GM10266 (cell line): ENCODE results near the gene CDYL2.

Experiments used
- DNase-seq: peaks from one replicate; pipeline ENCODE4 v3.0.0; 2012; ENCODE audit errors: extremely low spot score
- TF ChIP-seq, protein P1 (sequence below): IDR thresholded peaks from 2 replicates; pipeline ENCODE4 v1.5.1; 2012; ENCODE audit warnings: mild to moderate bottlenecking, low read depth; ENCODE audit not compliant: control insufficient read depth, insufficient read depth; ENCODE audit errors: missing control alignments

The CDYL2 gene, protein sequence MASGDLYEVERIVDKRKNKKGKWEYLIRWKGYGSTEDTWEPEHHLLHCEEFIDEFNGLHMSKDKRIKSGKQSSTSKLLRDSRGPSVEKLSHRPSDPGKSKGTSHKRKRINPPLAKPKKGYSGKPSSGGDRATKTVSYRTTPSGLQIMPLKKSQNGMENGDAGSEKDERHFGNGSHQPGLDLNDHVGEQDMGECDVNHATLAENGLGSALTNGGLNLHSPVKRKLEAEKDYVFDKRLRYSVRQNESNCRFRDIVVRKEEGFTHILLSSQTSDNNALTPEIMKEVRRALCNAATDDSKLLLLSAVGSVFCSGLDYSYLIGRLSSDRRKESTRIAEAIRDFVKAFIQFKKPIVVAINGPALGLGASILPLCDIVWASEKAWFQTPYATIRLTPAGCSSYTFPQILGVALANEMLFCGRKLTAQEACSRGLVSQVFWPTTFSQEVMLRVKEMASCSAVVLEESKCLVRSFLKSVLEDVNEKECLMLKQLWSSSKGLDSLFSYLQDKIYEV

DNA sequence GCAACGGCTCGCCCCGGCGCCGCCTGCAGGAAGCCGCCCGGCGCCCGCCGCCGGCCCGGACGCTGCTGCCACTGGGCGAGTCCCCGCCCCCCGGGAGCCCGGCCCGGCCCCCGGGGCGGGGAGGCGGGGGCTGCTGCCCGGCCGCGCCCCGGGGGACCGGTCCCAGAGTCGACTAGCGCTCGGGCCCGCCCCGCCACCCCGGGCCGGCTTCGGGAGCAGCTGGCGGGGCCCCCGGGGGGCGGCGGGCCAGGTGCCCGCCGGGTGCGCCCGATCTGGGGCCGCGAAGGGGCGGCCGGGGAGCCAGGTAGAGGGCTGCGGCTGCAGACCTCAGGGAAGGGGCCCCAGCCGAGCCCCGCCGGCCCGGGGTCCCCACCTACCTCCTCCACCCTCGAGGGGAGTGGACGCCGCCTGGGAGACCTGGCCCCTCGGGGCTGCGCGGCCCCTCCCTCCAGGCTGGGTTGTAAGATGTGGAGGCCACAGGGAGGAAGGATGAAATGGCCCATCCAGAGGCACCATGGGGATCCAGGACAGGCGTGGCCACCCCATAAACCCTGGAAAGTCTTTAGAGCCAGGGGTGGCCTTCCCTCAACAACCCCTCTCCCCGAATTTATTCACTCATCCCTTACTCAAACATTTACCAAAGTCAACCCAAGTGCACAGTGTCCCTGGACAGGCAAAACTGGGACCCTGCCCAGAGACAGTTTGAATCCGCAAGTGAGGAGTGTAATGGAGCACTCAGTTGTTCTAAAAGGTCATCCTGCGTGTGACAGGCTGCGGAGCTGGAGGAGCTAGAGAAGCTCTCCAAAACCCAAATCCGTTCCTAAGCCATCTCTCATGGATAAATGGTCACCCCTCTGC lies at the start of gene CDYL2:
Gene CDYL2, minus strand, starts transcription at position 73 of the 858 bp plus-strand sequence. CDS start 425 bp downstream, outside the sequence.
- peak; percentile 94 for DNase-seq
- TF ChIP-seq, protein P1, sequence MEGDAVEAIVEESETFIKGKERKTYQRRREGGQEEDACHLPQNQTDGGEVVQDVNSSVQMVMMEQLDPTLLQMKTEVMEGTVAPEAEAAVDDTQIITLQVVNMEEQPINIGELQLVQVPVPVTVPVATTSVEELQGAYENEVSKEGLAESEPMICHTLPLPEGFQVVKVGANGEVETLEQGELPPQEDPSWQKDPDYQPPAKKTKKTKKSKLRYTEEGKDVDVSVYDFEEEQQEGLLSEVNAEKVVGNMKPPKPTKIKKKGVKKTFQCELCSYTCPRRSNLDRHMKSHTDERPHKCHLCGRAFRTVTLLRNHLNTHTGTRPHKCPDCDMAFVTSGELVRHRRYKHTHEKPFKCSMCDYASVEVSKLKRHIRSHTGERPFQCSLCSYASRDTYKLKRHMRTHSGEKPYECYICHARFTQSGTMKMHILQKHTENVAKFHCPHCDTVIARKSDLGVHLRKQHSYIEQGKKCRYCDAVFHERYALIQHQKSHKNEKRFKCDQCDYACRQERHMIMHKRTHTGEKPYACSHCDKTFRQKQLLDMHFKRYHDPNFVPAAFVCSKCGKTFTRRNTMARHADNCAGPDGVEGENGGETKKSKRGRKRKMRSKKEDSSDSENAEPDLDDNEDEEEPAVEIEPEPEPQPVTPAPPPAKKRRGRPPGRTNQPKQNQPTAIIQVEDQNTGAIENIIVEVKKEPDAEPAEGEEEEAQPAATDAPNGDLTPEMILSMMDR: peak; percentile 25

DNA sequence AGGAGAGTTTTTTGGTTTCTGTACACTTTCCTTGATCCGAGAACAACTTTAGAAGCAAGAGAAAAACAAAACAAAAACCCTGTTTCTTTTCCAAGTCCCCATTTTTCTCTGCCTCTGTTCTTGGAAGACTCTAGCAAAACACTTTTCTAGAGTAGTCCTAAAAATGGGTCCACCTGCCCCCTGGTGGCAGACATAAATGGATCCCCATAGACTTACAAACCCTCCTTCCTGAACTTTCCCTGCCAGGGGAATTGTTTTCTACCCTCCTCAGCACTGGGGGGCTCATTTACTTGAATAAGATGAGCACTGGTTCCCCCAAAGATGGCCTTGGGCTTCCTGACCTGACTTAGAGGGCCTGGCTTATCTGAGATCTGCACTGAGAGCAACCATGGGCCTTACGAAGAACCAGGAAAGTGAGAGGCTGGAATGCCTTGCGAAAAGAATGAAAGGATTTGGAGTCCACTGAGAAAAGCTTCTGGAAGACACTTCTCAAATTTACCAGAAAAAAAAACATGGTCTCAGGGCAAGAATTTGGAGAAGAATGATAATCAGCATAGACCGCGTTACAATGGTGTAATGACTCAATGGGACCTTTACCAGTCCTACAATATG lies 48.0 kb upstream of the CDYL2 start:
- DNase-seq: peak; percentile 36
- TF ChIP-seq, protein P1: peak; percentile 41

DNA sequence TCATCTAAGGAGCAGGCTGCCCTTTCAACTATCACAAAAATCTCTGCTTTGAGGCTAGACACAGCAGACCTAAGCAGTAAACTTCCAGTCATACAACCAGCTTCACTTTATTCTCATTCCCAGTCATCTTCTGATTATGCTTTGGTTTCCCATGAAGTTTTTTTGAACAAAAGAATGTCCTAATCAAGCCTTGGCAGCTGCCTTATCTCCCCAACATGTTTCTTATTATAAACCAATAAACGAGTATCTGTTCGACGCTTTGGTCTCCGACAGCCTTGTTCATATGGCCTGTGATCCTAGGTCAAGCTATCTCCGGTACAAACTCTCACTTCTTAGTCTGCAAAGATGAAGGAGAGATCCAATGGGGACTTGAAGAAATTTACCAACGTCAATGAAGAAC lies 47.4 kb upstream of the CDYL2 start:
- TF ChIP-seq, protein P1: no peak
- no peak for DNase-seq

DNA sequence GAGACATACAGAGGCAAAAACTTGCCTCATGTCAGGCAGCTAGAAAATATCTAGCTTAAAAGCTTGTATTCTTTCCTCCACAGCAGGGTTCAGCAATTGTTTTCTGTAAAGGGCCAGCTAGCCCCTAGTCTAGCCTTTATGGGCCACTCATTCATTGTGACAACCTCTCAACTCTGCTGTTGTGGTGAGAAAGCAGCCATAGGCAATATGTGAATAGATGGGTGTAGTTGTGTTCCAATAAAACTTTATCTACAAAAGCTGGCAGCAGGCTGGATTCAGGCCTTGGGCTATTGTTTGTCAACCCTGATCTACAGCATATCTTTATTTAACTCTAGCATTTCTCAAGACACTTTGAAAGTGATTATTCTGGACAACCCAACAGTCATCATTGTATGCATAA lies 46.4 kb upstream of the CDYL2 start:
- DNase-seq: no peak
- TF ChIP-seq, protein P1: no peak

DNA sequence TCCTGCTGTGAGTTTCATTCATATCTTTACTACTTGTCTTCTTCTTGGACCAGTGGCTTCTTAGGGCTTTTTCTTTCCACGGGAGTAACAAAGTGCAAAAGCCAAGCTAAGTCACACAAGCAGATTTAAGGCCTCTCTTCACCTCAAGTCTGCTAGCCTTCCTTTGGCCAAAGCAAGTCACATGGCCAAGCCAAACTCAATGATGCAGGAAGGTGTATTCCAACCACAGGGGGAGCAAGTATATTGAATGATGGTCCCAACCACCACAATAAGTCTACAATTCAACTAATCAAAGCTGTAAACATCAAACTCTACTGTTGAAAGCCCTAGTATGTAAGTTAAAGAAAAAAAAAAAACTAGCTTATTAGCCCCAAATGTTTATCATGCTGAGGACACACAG lies 44.5 kb upstream of the CDYL2 start:
- no peak for DNase-seq
- TF ChIP-seq, protein P1: no peak

DNA sequence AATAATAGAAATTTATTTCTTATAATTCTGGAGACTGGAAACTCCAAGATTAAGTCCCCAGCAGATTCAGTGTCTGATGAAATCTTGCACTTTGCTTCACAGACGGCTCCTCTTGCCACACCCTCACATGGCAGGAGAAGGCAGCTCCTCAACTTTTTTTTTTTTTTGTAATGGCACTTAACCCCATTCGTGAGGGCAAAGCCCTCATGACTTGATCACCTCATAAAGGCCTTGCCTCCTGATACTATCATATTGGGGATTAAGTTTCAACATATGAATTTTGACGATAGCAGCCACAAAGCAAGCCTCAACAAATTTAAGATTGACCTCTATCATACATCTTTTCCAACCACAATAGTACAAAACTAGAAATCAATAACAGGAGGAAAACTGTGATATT lies 42.3 kb upstream of the CDYL2 start:
- TF ChIP-seq, protein P1: no peak
- DNase-seq: no peak
